Caco-2 (cell line): ENCODE measurements around the gene PDIA2. TPM values are rescaled to one million over a fixed set of nuclear protein-coding genes. Genes with fewer than 3 reads are reported as not detected.

Experiments
- BruUV-seq: library from RNA; stranded (reverse); fragments of 400-500 nt; replicated peaks from 2 replicates; lab custom pipeline; 2021; lab: Mats Ljungman, UMichigan
- CTCF ChIA-PET: fragments of 300-600 bp; sonication (Branson Sonifier 250); formaldehyde crosslinking; loops from one replicate; lab custom pipeline; 2022; ENCODE audit warnings: antibody characterized with exemption; lab: Charles Lee
- POLR2A ChIA-PET: fragments of 300-600 bp; sonication (Branson Sonifier 250); formaldehyde crosslinking; loops from one replicate; lab custom pipeline; 2022; ENCODE audit warnings: antibody characterized with exemption; lab: Charles Lee
- DNase-seq, 2 experiments: peaks; one replicate each; pipeline versions ENCODE4 v3.0.0 to v3.0.0-alpha.2; 2020 to 2022
- H3K27me3 ChIP-seq: replicated peaks from 2 replicates; pipeline ENCODE4 v1.6.0; 2011; ENCODE audit warnings: low read length; ENCODE audit not compliant: control insufficient read depth, insufficient read depth
- H3K36me3 ChIP-seq: 2 replicates; pipeline ENCODE4 v1.5.1; 2011; ENCODE audit warnings: low read length; ENCODE audit not compliant: control insufficient read depth, insufficient read depth
- H3K4me1 ChIP-seq: fragments of 250-450 bp; sonication (Bioruptor Pico); 2 replicates; pipeline ENCODE4 v1.5.1; 2020; ENCODE audit warnings: mild to moderate bottlenecking
- H3K4me3 ChIP-seq: 2 replicates; pipeline ENCODE4 v1.5.1; 2011; ENCODE audit warnings: low read depth, mild to moderate bottlenecking, control low read depth, low read length
- H3K9me3 ChIP-seq: fragments of 250-450 bp; sonication (Bioruptor Pico); 2 replicates; pipeline ENCODE4 v1.5.1; 2020; ENCODE audit warnings: mild to moderate bottlenecking, moderate library complexity
- H3K27ac Mint-ChIP-seq: one replicate; pipeline ENCODE4 v1.8.0; 2022; ENCODE audit warnings: mixed read lengths; ENCODE audit not compliant: unreplicated experiment
- H3K27me3 Mint-ChIP-seq: one replicate; pipeline ENCODE4 v1.8.0; 2022; ENCODE audit warnings: mixed read lengths; ENCODE audit not compliant: insufficient read depth, unreplicated experiment
- H3K36me3 Mint-ChIP-seq: one replicate; pipeline ENCODE4 v1.8.0; 2022; ENCODE audit warnings: mild to moderate bottlenecking, mixed read lengths; ENCODE audit not compliant: insufficient read depth, unreplicated experiment
- H3K4me1 Mint-ChIP-seq: one replicate; pipeline ENCODE4 v1.8.0; 2022; ENCODE audit warnings: low read depth, mixed read lengths; ENCODE audit not compliant: unreplicated experiment
- H3K4me3 Mint-ChIP-seq: one replicate; pipeline ENCODE4 v1.8.0; 2022; ENCODE audit warnings: mild to moderate bottlenecking, moderate library complexity, mixed read lengths; ENCODE audit not compliant: unreplicated experiment
- H3K9me3 Mint-ChIP-seq: one replicate; pipeline ENCODE4 v1.8.0; 2022; ENCODE audit warnings: mixed read lengths; ENCODE audit not compliant: unreplicated experiment
- CTCF ChIP-seq, 2 experiments: fragments of 200-600 bp in 1 of 2; IDR thresholded peaks; 1 replicate in 1 of 2; 2 replicates in 1 of 2; pipeline versions ENCODE4 v1.5.1 to v1.8.0; 2011 to 2022; ENCODE audit warnings: antibody characterized with exemption in 1 of 2, control low read depth in 1 of 2, inconsistent platforms in 1 of 2, low read depth in 1 of 2, low read length in 1 of 2, mild to moderate bottlenecking in 1 of 2, moderate library complexity in 1 of 2; ENCODE audit not compliant: insufficient read depth in 1 of 2, severe bottlenecking in 1 of 2, unreplicated experiment in 1 of 2
- intact Hi-C: fragments of 100-400 bp; cut with micrococcal nuclease; formaldehyde crosslinking; loops from one replicate; pipeline ENCODE4 v1.10.0; 2022; ENCODE audit not compliant: unreplicated experiment
- total RNA-seq: library from RNA; stranded (reverse); gene quantifications from 2 replicates; pipeline ENCODE4 v1.2.3, GENCODE V29; 2022

Gene PDIA2
- total RNA-seq, 1 experiment from 2014 or later = 0.41 TPM

GRCh38 chr16:322476-323143, 39.6 kb downstream of the PDIA2 start:
- Mint-ChIP-seq H3K4me3 (no peak overlapping the region), H3K27me3 (no peaks in the 10 kb centered on the region), H3K4me1 (no peaks in the 10 kb centered on the region), H3K9me3 (no peaks in the 10 kb centered on the region), H3K36me3 (peaks cover 20% of the 10 kb centered on the region), H3K27ac (no peak overlapping the region)
- TF ChIP-seq CTCF (IDR thresholded peaks at IDR 0.05; ENCODE audit: insufficient read depth in 1 of 2, low read depth in 1 of 2, low read length in 1 of 2, severe bottlenecking in 1 of 2, unreplicated experiment in 1 of 2) = no peak
- H3K4me3 ChIP-seq = no peak overlapping the region
- POLR2A ChIA-PET = no interaction called here
- intact Hi-C loops = no loop called here
- H3K27me3 ChIP-seq = no peaks in the 10 kb centered on the region
- no peak for DNase-seq
- CTCF ChIA-PET = interaction anchor here (1.8 kb wide), 1 partner anchor 30 kb away, joined by 8 read pairs; the partner anchor contains the start of gene AXIN1
- no peaks in the 10 kb centered on the region; the same call in 1 of the 2 replicates for H3K36me3 ChIP-seq
- no peaks in the 10 kb centered on the region for H3K9me3 ChIP-seq
- BruUV-seq = no TSS peak
- H3K4me1 ChIP-seq = no peaks in the 10 kb centered on the region

- CTCF ChIA-PET = interaction anchor here (0.6 kb wide), 1 partner anchor 13 kb away, joined by 3 read pairs; no protein-coding TSS in a partner anchor
- H3K9me3 ChIP-seq = no peaks in the 10 kb centered on the region
These were observed 41.2 kb downstream of the PDIA2 start for GRCh38 chr16:324201-324450.

More at GRCh38 chr16:324201-324450, 41.2 kb downstream of the PDIA2 start:
- POLR2A ChIA-PET = no interaction called here
- no peak for TF ChIP-seq CTCF (IDR thresholded peaks at IDR 0.05; ENCODE audit: insufficient read depth in 1 of 2, low read depth in 1 of 2, low read length in 1 of 2, severe bottlenecking in 1 of 2, unreplicated experiment in 1 of 2)
- BruUV-seq = no TSS peak
- Mint-ChIP-seq H3K4me1 (no peaks in the 10 kb centered on the region), H3K36me3 (peaks cover 11% of the 10 kb centered on the region), H3K4me3 (no peak overlapping the region), H3K27ac (no peak overlapping the region), H3K27me3 (no peaks in the 10 kb centered on the region), H3K9me3 (no peaks in the 10 kb centered on the region)
- no peaks in the 10 kb centered on the region for H3K27me3 ChIP-seq
- intact Hi-C loops = no loop called here
- no peaks in the 10 kb centered on the region for H3K4me1 ChIP-seq
- no peaks in the 10 kb centered on the region for H3K36me3 ChIP-seq
- DNase-seq = no peak
- H3K4me3 ChIP-seq = no peak overlapping the region
